GM19238 (cell line): Measurements from ENCODE around the gene SMAD3.

Experiments used
- DNase-seq: peaks from one replicate; pipeline ENCODE4 v3.0.0; 2011; ENCODE audit warnings: low spot score; ENCODE audit not compliant: insufficient read length

Gene SMAD3

GRCh38 chr15:67125589-67126502, 60.4 kb downstream of the SMAD3 start:
- DNase-seq: no peak

GRCh38 chr15:67126551-67127330, 61.3 kb downstream of the SMAD3 start:
- DNase-seq: no peak

- DNase-seq: no peak
These were observed 61.9 kb downstream of the SMAD3 start for GRCh38 chr15:67127331-67127664.

- DNase-seq: no peak
These were observed 62.6 kb downstream of the SMAD3 start for GRCh38 chr15:67127965-67128364.

- DNase-seq: no peak
These were observed 64.8 kb downstream of the SMAD3 start for GRCh38 chr15:67130166-67130565.

GRCh38 chr15:67130673-67131601, 65.5 kb downstream of the SMAD3 start:
- DNase-seq: no peak

GRCh38 chr15:67132276-67132675, 66.9 kb downstream of the SMAD3 start:
- no peak for DNase-seq

GRCh38 chr15:67133026-67133425, 67.6 kb downstream of the SMAD3 start:
- DNase-seq: no peak

GRCh38 chr15:67133738-67134066, 68.3 kb downstream of the SMAD3 start:
- DNase-seq: no peak

GRCh38 chr15:67134067-67134838, 68.9 kb downstream of the SMAD3 start:
- DNase-seq: peak; percentile 46

GRCh38 chr15:67134871-67135492, 69.6 kb downstream of the SMAD3 start:
- no peak for DNase-seq

GRCh38 chr15:67135494-67135893, 70.1 kb downstream of the SMAD3 start:
- DNase-seq: no peak

GRCh38 chr15:67136802-67137201, 71.4 kb downstream of the SMAD3 start:
- DNase-seq: no peak

GRCh38 chr15:67137319-67137718, 71.9 kb downstream of the SMAD3 start:
- no peak for DNase-seq

GRCh38 chr15:67137951-67138848, 72.8 kb downstream of the SMAD3 start:
- no peak for DNase-seq

- DNase-seq: no peak
These were observed 73.8 kb downstream of the SMAD3 start for GRCh38 chr15:67138891-67139855.

GRCh38 chr15:67140078-67140833, 74.9 kb downstream of the SMAD3 start:
- DNase-seq: peak; percentile 40
